GM12878 (cell line): ENCODE data around the gene CFAP126. TPM values are rescaled to one million over a fixed set of nuclear protein-coding genes. Genes with fewer than 3 reads are reported as not detected.

Experiments used
- ATAC-seq: fragments of 200-7000 bp; cut with Tn5 transposase; 3 replicates; pipeline ENCODE4 v1.9.1; 2020; ENCODE audit warnings: mild to moderate bottlenecking, moderate library complexity
- BruUV-seq: library from RNA; stranded (reverse); fragments of 400-500 nt; replicated peaks from 2 replicates; lab custom pipeline; 2021; lab: Mats Ljungman, UMichigan
- CTCF ChIA-PET: fragments of 300-600 bp; sonication (Branson Sonifier 250); formaldehyde crosslinking; extraction: SDS; loops from one replicate; lab custom pipeline; 2021; ENCODE audit warnings: inconsistent platforms; lab: Yijun Ruan, JAX
- POLR2A ChIA-PET: fragments of 350-600 bp; formaldehyde crosslinking; extraction: SDS; loops from one replicate; lab custom pipeline; 2021; ENCODE audit warnings: inconsistent platforms; lab: Charles Lee
- RAD21 ChIA-PET: fragments of 300-600 bp; sonication (Branson Sonifier 250); formaldehyde crosslinking; loops from one replicate; lab custom pipeline; 2023; ENCODE audit warnings: antibody characterized with exemption; ENCODE audit not compliant: unreplicated experiment; lab: Charles Lee
- SMC1A ChIA-PET: fragments of 300-600 bp; sonication (Branson Sonifier 250); formaldehyde crosslinking; loops from one replicate; lab custom pipeline; 2023; ENCODE audit not compliant: unreplicated experiment, uncharacterized antibody; lab: Charles Lee
- DNase-seq: peaks from one replicate; pipeline ENCODE4 v3.0.0-alpha.2; 2011; ENCODE audit warnings: low read depth, low spot score
- FAIRE-seq: peaks from 3 replicates; lab custom pipeline; 2011; peaks lifted over from hg19 to GRCh38; lab: Jason Lieb, UNC
- H2AFZ ChIP-seq: 2 replicates; pipeline ENCODE4 v1.6.0; 2011; ENCODE audit warnings: low read depth, low read length, control low read depth; ENCODE audit not compliant: control insufficient read depth
- H3K27ac ChIP-seq: 2 replicates; pipeline ENCODE4 v1.5.1; 2011; ENCODE audit warnings: control low read depth; ENCODE audit not compliant: control insufficient read depth, insufficient read depth
- H3K27me3 ChIP-seq, 2 experiments: replicated peaks in 1 of 2; 2 replicates each; pipeline versions ENCODE4 v1.6.0 to v1.6.1; 2011; ENCODE audit warnings: low read length in 1 of 2; ENCODE audit not compliant: control insufficient read depth in 2 of 2, insufficient read depth in 2 of 2
- H3K36me3 ChIP-seq, 2 experiments: 2 replicates each; pipeline ENCODE4 v1.5.1; 2011; ENCODE audit warnings: low read length in 1 of 2; ENCODE audit not compliant: control insufficient read depth in 2 of 2, insufficient read depth in 2 of 2
- H3K4me1 ChIP-seq: 2 replicates; pipeline ENCODE4 v1.6.1; 2011; ENCODE audit warnings: mild to moderate bottlenecking, low read length, moderate library complexity, mixed read lengths; ENCODE audit not compliant: control insufficient read depth, insufficient read depth
- H3K4me2 ChIP-seq: 2 replicates; pipeline ENCODE4 v1.6.0; 2011; ENCODE audit warnings: control low read depth; ENCODE audit not compliant: control insufficient read depth, insufficient read depth
- H3K4me3 ChIP-seq: fragments of 200-600 bp; sonication (generic); 2 replicates; pipeline ENCODE4 v1.5.1; 2016
- H3K79me2 ChIP-seq: 2 replicates; pipeline ENCODE4 v1.6.0; 2011; ENCODE audit warnings: low read length; ENCODE audit not compliant: control insufficient read depth, insufficient read depth
- H3K9ac ChIP-seq: 2 replicates; pipeline ENCODE4 v1.8.0; 2011; ENCODE audit warnings: low read length, control low read depth, mixed read lengths; ENCODE audit not compliant: control insufficient read depth, insufficient read depth
- H3K9me3 ChIP-seq: replicated peaks from 3 replicates; pipeline ENCODE4 v1.5.1; 2011; ENCODE audit warnings: mild to moderate bottlenecking, low read length; ENCODE audit not compliant: control insufficient read depth, insufficient read depth
- H4K20me1 ChIP-seq: 2 replicates; pipeline ENCODE4 v1.6.0; 2011; ENCODE audit not compliant: control insufficient read depth, insufficient read depth
- BCL11A ChIP-seq: IDR thresholded peaks from 2 replicates; pipeline ENCODE4 v1.6.1; 2011; ENCODE audit warnings: low read depth, low read length
- CHD4 ChIP-seq: fragments of 200-600 bp; sonication (generic); IDR thresholded peaks from 2 replicates; pipeline ENCODE4 v1.6.1; 2016; ENCODE audit warnings: mild to moderate bottlenecking
- E4F1 ChIP-seq: fragments of 450-650 bp; IDR thresholded peaks from 2 replicates; pipeline ENCODE4 v1.6.1; 2018; ENCODE audit warnings: borderline replicate concordance, mild to moderate bottlenecking; ENCODE audit not compliant: partially characterized antibody
- RELA ChIP-seq: fragments of 450-650 bp; IDR thresholded peaks from 2 replicates; pipeline ENCODE4 v1.8.0; 2014; ENCODE audit warnings: borderline replicate concordance; ENCODE audit not compliant: partially characterized antibody
- TCF7 ChIP-seq: IDR thresholded peaks from 2 replicates; pipeline ENCODE4 v1.6.1; 2014; ENCODE audit warnings: antibody characterized with exemption, borderline replicate concordance
- ZBTB4 ChIP-seq: fragments of 450-650 bp; formaldehyde crosslinking; IDR thresholded peaks from 2 replicates; pipeline ENCODE4 v1.4.0; 2022; ENCODE audit warnings: mild to moderate bottlenecking, moderate library complexity
- WGBS: methylation state at CpG from one replicate; pipeline ENCODE4 v1.1.6; 2016; ENCODE audit warnings: low lambda C conversion rate; ENCODE audit not compliant: insufficient replicate concordance, insufficient coverage; ENCODE audit errors: missing lambda C conversion rate; 5-methylcytosine and 5-hydroxymethylcytosine counted together
- in situ Hi-C: fragments of 300-500 bp; cut with MboI; formaldehyde crosslinking; loops from 9 replicates; pipeline ENCODE4 v1.14.3; 2018; ENCODE audit warnings: mixed read lengths
- intact Hi-C: fragments of 100-400 bp; cut with micrococcal nuclease; formaldehyde crosslinking; loops from one replicate; pipeline ENCODE4 v1.14.2; 2022; ENCODE audit not compliant: unreplicated experiment
- polyA plus RNA-seq, 11 experiments: library from polyadenylated mRNA; depleted of rRNA in 4 of 11; unstranded in 6 of 11; stranded (reverse) in 5 of 11; fragments of >200 nt; fragmentation: Nextera tagmentation in 4 of 11; fragmentation: Illumina TruSeq in 1 of 11; extraction: Ambion mirVana in 4 of 11; extraction: Trizol in 1 of 11; gene quantifications; 1 replicate in 1 of 11; 2 replicates in 10 of 11; pipeline versions ENCODE4 v1.2.1 to v1.2.3, GENCODE V29; 2011 to 2016; ENCODE audit warnings: inconsistent platforms in 2 of 11, missing spikeins in 2 of 11, low read depth in 1 of 11
- total RNA-seq, 4 experiments: library from RNA; depleted of rRNA in 3 of 4; stranded (reverse); fragments of >200 nt in 3 of 4; fragmentation: Illumina TruSeq in 1 of 4; extraction: Trizol in 1 of 4; gene quantifications; 2 replicates each; pipeline versions ENCODE4 v1.2.1 to v1.2.3, GENCODE V29; 2013 to 2021
- TF ChIP-seq, protein P1 (sequence below): fragments of 450-650 bp; IDR thresholded peaks from 2 replicates; pipeline ENCODE4 v1.6.1; 2017; ENCODE audit warnings: mild to moderate bottlenecking

The CFAP126 gene
- total and polyA plus RNA-seq, 10 of the 15 experiments (the other 5 are each of a cell fraction or from before 2014, with no cell fraction given), result not detected

GRCh38 chr1:161357073-161357472 is 10.6 kb downstream of the CFAP126 start:
- in situ Hi-C loops (no loop called here), intact Hi-C loops (no loop called here)
- H3K4me3 ChIP-seq, result no peak overlapping the region
- ATAC-seq (peak; percentile 65), DNase-seq (no peak), FAIRE-seq (peak; percentile 31)
- no TSS peak for BruUV-seq
- no peak overlapping the region for H3K9ac ChIP-seq
- SMC1A ChIA-PET, result interaction anchor here (0.7 to 0.8 kb wide), 2 partner anchors 10 to 11 kb away, joined by 3 read pairs; partner anchors contain the start of gene CFAP126
- TF ChIP-seq BCL11A (no peak), CHD4 (no peak), E4F1 (no peak), ZBTB4 (CRISPR knock-in tag) (no peak), RELA (no peak), TCF7 (no peak)
- TF ChIP-seq, protein P1, sequence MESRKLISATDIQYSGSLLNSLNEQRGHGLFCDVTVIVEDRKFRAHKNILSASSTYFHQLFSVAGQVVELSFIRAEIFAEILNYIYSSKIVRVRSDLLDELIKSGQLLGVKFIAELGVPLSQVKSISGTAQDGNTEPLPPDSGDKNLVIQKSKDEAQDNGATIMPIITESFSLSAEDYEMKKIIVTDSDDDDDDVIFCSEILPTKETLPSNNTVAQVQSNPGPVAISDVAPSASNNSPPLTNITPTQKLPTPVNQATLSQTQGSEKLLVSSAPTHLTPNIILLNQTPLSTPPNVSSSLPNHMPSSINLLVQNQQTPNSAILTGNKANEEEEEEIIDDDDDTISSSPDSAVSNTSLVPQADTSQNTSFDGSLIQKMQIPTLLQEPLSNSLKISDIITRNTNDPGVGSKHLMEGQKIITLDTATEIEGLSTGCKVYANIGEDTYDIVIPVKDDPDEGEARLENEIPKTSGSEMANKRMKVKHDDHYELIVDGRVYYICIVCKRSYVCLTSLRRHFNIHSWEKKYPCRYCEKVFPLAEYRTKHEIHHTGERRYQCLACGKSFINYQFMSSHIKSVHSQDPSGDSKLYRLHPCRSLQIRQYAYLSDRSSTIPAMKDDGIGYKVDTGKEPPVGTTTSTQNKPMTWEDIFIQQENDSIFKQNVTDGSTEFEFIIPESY, result no peak
- H2AFZ ChIP-seq, result no peak overlapping the region
- CTCF ChIA-PET, result interaction anchor here (1.1 to 2.5 kb wide), 7 partner anchors 8 to 66 kb away, joined by 3 to 12 read pairs (median 5); partner anchors contain the start of gene CFAP126
- H3K79me2 ChIP-seq, result no peaks in the 10 kb centered on the region
- H3K9me3 ChIP-seq, result no peaks in the 10 kb centered on the region
- POLR2A ChIA-PET, result interaction anchor here (0.7 to 1.5 kb wide), 3 partner anchors 10 to 49 kb away, joined by 3 to 4 read pairs (median 3); no protein-coding TSS in a partner anchor
- H4K20me1 ChIP-seq, result no peaks in the 10 kb centered on the region
- no peaks in the 10 kb centered on the region for H3K4me1 ChIP-seq
- peaks cover 0 to 3% of the 10 kb centered on the region in 2 experiments; a peak in 1 of 4 replicates for H3K36me3 ChIP-seq
- WGBS, result 68% methylated on average over 8 of the region's 8 CpGs
- H3K4me2 ChIP-seq, result no peak overlapping the region
- H3K27me3 ChIP-seq, result no peaks in the 10 kb centered on the region
- RAD21 ChIA-PET, result interaction anchor here (1.0 to 2.1 kb wide), 3 partner anchors 10 to 131 kb away, joined by 3 to 7 read pairs (median 6); partner anchors contain the start of genes CFAP126 and TOMM40L
- no peak overlapping the region for H3K27ac ChIP-seq
